ENCODE data around the gene PMEPA1. TPM values are rescaled to one million over a fixed set of nuclear protein-coding genes. Genes with fewer than 3 reads are reported as not detected.

The PMEPA1 gene
- polyA plus RNA-seq, 1 experiment, result 4.3 TPM

DNA sequence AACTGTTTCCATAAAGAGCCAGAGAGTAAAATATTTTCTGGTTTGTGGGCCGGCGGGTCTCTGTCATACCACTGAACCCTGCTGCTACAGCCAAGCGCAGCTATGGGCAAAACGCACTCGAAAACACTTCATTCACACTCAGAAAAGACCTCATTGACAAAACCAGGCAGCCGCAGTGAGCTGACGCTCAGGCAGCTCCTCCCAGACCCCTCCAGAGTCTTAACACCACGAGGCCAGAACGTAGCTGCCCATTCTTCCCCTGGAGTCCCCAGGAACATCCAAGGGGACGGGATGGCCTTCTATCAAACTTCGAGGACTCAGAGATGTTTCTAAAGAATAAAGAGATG, 54.0 kb downstream of the PMEPA1 start:
- no peak overlapping the region for H3K4me3 ChIP-seq (ENCODE audit: low read depth, low read length)
- H3K9me3 ChIP-seq (ENCODE audit: control insufficient read depth, insufficient read depth, low read length), result no peaks in the 10 kb centered on the region; the same call in 1 of the 2 replicates
- no peak overlapping the region for H3K27ac ChIP-seq (ENCODE audit: low read depth, low read length)
- CTCF ChIA-PET, result interaction anchor here (1.3 to 3.9 kb wide), 2 partner anchors 9 to 431 kb away, joined by 3 to 32 read pairs; no protein-coding TSS in a partner anchor
- TF ChIP-seq, protein P1, sequence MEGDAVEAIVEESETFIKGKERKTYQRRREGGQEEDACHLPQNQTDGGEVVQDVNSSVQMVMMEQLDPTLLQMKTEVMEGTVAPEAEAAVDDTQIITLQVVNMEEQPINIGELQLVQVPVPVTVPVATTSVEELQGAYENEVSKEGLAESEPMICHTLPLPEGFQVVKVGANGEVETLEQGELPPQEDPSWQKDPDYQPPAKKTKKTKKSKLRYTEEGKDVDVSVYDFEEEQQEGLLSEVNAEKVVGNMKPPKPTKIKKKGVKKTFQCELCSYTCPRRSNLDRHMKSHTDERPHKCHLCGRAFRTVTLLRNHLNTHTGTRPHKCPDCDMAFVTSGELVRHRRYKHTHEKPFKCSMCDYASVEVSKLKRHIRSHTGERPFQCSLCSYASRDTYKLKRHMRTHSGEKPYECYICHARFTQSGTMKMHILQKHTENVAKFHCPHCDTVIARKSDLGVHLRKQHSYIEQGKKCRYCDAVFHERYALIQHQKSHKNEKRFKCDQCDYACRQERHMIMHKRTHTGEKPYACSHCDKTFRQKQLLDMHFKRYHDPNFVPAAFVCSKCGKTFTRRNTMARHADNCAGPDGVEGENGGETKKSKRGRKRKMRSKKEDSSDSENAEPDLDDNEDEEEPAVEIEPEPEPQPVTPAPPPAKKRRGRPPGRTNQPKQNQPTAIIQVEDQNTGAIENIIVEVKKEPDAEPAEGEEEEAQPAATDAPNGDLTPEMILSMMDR (IDR thresholded peaks at IDR 0.05; ENCODE audit: low read depth, low read length), result no peak
- H3K27me3 ChIP-seq (ENCODE audit: control insufficient read depth, insufficient read depth, low read length), result no peaks in the 10 kb centered on the region
- no peak for DNase-seq (ENCODE audit: low read depth, low spot score)
- POLR2A ChIA-PET, result no interaction called here

DNA sequence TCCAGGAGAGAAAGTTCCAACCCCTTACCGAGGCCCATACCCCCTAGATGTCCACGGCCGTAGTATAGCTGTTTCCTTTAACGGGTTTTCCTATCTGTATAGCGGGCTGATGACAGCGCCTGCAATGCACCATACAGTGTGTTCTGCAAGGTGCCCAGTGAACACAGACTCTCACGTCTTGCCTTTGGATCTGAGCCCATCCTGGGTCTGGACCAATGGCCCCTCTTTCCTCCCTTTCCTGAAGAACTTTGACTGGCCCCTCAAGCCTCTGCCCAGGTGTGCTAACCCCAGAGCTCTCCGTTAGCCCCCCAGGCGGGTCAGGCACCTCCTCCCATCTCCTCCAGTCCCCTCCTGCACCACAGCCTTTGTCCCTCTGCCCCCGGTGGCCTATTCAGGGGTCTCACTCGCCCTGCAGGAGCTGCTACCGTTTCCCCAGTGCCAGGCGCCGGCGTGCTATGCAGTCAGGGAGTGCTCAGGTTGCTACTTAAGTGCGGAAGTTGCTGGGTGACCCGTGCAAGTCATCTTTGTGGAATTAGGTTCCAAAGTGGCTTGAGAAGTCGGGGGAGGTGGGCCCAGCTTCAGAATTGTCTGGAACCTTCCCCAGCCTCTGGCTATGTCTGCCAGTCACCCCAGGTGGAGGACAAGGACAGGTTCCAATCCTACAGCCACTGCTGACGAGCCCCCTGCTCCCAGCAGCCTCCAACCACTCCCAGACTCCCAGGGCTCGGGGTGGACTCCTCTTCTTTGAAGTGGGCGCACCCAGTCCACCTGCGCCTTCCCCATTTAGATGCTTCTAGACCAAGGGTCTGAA, 54.6 kb downstream of the PMEPA1 start:
- DNase-seq (ENCODE audit: low read depth, low spot score), result no peak
- Histone ChIP-seq H3K27me3 (ENCODE audit: control insufficient read depth, insufficient read depth, low read length) (no peaks in the 10 kb centered on the region), H3K27ac (ENCODE audit: low read depth, low read length) (no peak overlapping the region), H3K9me3 (ENCODE audit: control insufficient read depth, insufficient read depth, low read length) (no peaks in the 10 kb centered on the region; the same call in 1 of the 2 replicates), H3K4me3 (ENCODE audit: low read depth, low read length) (no peak overlapping the region)
- ChIA-PET CTCF (interaction anchor here (0.6 to 3.9 kb wide), 7 partner anchors 10 to 553 kb away, joined by 3 to 32 read pairs (median 6); no protein-coding TSS in a partner anchor), POLR2A (interaction anchor here (0.6 kb wide), 1 partner anchor 292 kb away, joined by 4 read pairs; no protein-coding TSS in a partner anchor)
- TF ChIP-seq, protein P1 (IDR thresholded peaks at IDR 0.05; ENCODE audit: low read depth, low read length), result no peak

DNA sequence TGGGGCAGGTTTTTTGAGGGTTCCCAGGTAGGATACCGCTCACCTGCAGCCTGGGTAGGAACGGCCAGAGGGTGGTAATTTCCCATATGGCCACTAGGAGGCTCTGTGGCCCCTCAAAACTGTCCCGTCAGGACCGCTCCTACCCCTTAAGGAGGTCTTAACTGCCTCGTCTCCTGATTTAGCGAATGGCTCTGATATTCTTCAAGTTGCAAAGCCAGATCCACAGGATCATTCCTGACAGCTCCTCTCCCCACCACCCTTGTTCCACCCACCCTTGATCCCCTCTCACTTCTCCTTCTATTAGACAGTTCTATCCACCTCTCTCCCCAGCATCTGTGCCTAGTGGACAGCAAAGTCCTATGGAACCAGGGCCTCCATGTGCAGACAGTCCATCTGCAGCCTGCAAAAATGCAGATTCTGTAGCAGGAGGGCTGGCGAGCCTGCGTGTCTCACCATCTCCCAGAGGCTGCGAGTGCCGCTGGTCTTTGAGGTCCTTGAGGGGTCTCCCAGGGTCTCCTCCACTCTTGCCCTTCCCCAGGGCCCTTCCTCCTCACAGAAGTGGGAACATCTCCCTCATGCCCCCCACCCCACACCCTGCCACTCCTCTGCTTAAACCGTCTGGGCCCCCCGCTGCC, 55.3 kb downstream of the PMEPA1 start:
- TF ChIP-seq, protein P1 (IDR thresholded peaks at IDR 0.05; ENCODE audit: low read depth, low read length), result peak; percentile 92
- Histone ChIP-seq H3K9me3 (ENCODE audit: control insufficient read depth, insufficient read depth, low read length) (no peaks in the 10 kb centered on the region; the same call in 1 of the 2 replicates), H3K27ac (ENCODE audit: low read depth, low read length) (no peak overlapping the region), H3K4me3 (ENCODE audit: low read depth, low read length) (no peak overlapping the region), H3K27me3 (ENCODE audit: control insufficient read depth, insufficient read depth, low read length) (no peaks in the 10 kb centered on the region)
- POLR2A ChIA-PET, result interaction anchor here (0.6 kb wide), 1 partner anchor 292 kb away, joined by 4 read pairs; no protein-coding TSS in a partner anchor
- DNase-seq (ENCODE audit: low read depth, low spot score), result peak; percentile 30
- CTCF ChIA-PET, result interaction anchor here (0.6 to 3.9 kb wide), 24 partner anchors 9 to 556 kb away, joined by 3 to 32 read pairs (median 4); no protein-coding TSS in a partner anchor

DNA sequence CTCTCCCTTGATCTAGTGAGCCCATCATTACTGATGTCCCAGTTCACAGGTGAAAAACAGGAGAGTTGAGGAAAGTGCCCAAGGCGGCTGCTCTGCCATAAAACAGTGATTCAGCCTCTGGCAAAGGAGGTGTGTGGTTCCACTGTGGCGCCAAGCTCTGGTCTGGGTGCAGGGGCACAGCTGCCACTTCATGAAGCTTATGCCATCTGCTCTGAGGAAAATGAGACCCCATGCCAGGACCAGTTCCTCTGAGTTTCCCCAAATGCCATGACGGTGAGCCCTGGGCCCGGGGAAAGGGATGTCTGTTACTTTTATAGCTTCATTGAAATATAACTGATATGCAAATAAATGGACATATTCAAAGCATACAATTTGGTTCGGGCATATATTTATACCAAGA, 55.9 kb downstream of the PMEPA1 start:
- TF ChIP-seq, protein P1 (IDR thresholded peaks at IDR 0.05; ENCODE audit: low read depth, low read length), result no peak
- CTCF ChIA-PET, result interaction anchor here (0.7 to 3.9 kb wide), 21 partner anchors 9 to 556 kb away, joined by 3 to 32 read pairs (median 4); no protein-coding TSS in a partner anchor
- Histone ChIP-seq H3K9me3 (ENCODE audit: control insufficient read depth, insufficient read depth, low read length) (no peaks in the 10 kb centered on the region; the same call in 1 of the 2 replicates), H3K27ac (ENCODE audit: low read depth, low read length) (no peak overlapping the region), H3K4me3 (ENCODE audit: low read depth, low read length) (no peak overlapping the region), H3K27me3 (ENCODE audit: control insufficient read depth, insufficient read depth, low read length) (no peaks in the 10 kb centered on the region)
- POLR2A ChIA-PET, result no interaction called here
- DNase-seq (ENCODE audit: low read depth, low spot score), result no peak
